SK-N-SH treated with all-trans-retinoic acid at 6 μM for 48 hours (cell line): ENCODE measurements around the gene HRK.
A peak's percentile ranks its signal among the peaks of the same experiment; 100 is the strongest.

Source experiments
- ATAC-seq: fragments of 200-7000 bp; cut with Tn5 transposase; 3 replicates; pipeline ENCODE4 v1.9.1; 2020; ENCODE audit warnings: mild to moderate bottlenecking, moderate library complexity
- BACH2 ChIP-seq: fragments of 250-450 bp; sonication (Bioruptor Pico); IDR thresholded peaks from 2 replicates; pipeline ENCODE4 v1.9.0; 2021; ENCODE audit warnings: mild to moderate bottlenecking, borderline replicate concordance
- CREB5 ChIP-seq: fragments of 250-450 bp; sonication (Bioruptor Pico); IDR thresholded peaks from 2 replicates; pipeline ENCODE4 v1.5.1; 2020; ENCODE audit warnings: low read depth, mild to moderate bottlenecking, moderate library complexity
- CSDC2 ChIP-seq: fragments of 250-450 bp; sonication (Bioruptor Pico); IDR thresholded peaks from 2 replicates; pipeline ENCODE4 v1.5.0; 2020; ENCODE audit warnings: mild to moderate bottlenecking, moderate library complexity
- CSRNP3 ChIP-seq: fragments of 250-450 bp; sonication (Bioruptor Pico); IDR thresholded peaks from 2 replicates; pipeline ENCODE4 v1.5.1; 2021; ENCODE audit warnings: mild to moderate bottlenecking, moderate library complexity
- ESRRG ChIP-seq: fragments of 250-450 bp; sonication (Bioruptor Pico); IDR thresholded peaks from 2 replicates; pipeline ENCODE4 v1.6.1; 2021; ENCODE audit warnings: mild to moderate bottlenecking
- GLIS3 ChIP-seq: fragments of 250-450 bp; sonication (Bioruptor Pico); IDR thresholded peaks from 2 replicates; pipeline ENCODE4 v1.5.0; 2020; ENCODE audit warnings: mild to moderate bottlenecking, moderate library complexity
- ISL1 ChIP-seq: fragments of 250-450 bp; sonication (Bioruptor Pico); IDR thresholded peaks from 2 replicates; pipeline ENCODE4 v2.1.2; 2022; ENCODE audit warnings: mild to moderate bottlenecking, moderate library complexity
- OSR1 ChIP-seq: fragments of 250-450 bp; sonication (Bioruptor Pico); IDR thresholded peaks from 2 replicates; pipeline ENCODE4 v1.8.0; 2022; ENCODE audit warnings: moderate library complexity, mild to moderate bottlenecking, inconsistent platforms
- PATZ1 ChIP-seq: fragments of 250-450 bp; sonication (Bioruptor Pico); IDR thresholded peaks from 2 replicates; pipeline ENCODE4 v1.8.0; 2020; ENCODE audit warnings: mild to moderate bottlenecking, moderate library complexity, borderline replicate concordance
- POU6F1 ChIP-seq: fragments of 250-450 bp; sonication (Bioruptor Pico); IDR thresholded peaks from 2 replicates; pipeline ENCODE4 v1.8.0; 2021; ENCODE audit warnings: low read depth, mild to moderate bottlenecking, moderate library complexity, borderline replicate concordance
- RARB ChIP-seq: fragments of 250-450 bp; sonication (Bioruptor Pico); IDR thresholded peaks from 2 replicates; pipeline ENCODE4 v1.8.0; 2021; ENCODE audit warnings: mild to moderate bottlenecking, moderate library complexity
- SNAI2 ChIP-seq: fragments of 250-450 bp; sonication (Bioruptor Pico); IDR thresholded peaks from 2 replicates; pipeline ENCODE4 v1.5.0; 2020; ENCODE audit warnings: mild to moderate bottlenecking, moderate library complexity
- TOX ChIP-seq: fragments of 250-450 bp; sonication (Bioruptor Pico); IDR thresholded peaks from 2 replicates; pipeline ENCODE4 v1.8.0; 2021; ENCODE audit warnings: mild to moderate bottlenecking, moderate library complexity, borderline replicate concordance
- TSHZ2 ChIP-seq: fragments of 250-450 bp; sonication (Bioruptor Pico); IDR thresholded peaks from 2 replicates; pipeline ENCODE4 v1.5.0; 2020; ENCODE audit warnings: mild to moderate bottlenecking, moderate library complexity
- ZFP3 ChIP-seq: fragments of 250-450 bp; sonication (Bioruptor Pico); IDR thresholded peaks from 2 replicates; pipeline ENCODE4 v1.5.0; 2020; ENCODE audit warnings: mild to moderate bottlenecking, moderate library complexity
- ZFP30 ChIP-seq: fragments of 450-650 bp; formaldehyde crosslinking; IDR thresholded peaks from 2 replicates; pipeline ENCODE4 v1.5.0; 2022; ENCODE audit warnings: mild to moderate bottlenecking, moderate library complexity
- ZNF565 ChIP-seq: fragments of 450-650 bp; formaldehyde crosslinking; conservative IDR thresholded peaks from 2 replicates; pipeline ENCODE4 v1.5.0; 2020; ENCODE audit warnings: low read depth, mild to moderate bottlenecking, moderate library complexity
- ZNF70 ChIP-seq: fragments of 450-650 bp; formaldehyde crosslinking; IDR thresholded peaks from 2 replicates; pipeline ENCODE4 v1.5.0; 2020; ENCODE audit warnings: mild to moderate bottlenecking, moderate library complexity
- ZNF8 ChIP-seq: fragments of 450-650 bp; formaldehyde crosslinking; IDR thresholded peaks from 2 replicates; pipeline ENCODE4 v1.5.0; 2020; ENCODE audit warnings: mild to moderate bottlenecking, moderate library complexity

The HRK gene

GRCh38 chr12:116876151-116876869 lies 4.9 kb downstream of the HRK start:
- TF ChIP-seq PATZ1 (CRISPR knock-in tag): no peak
- TF ChIP-seq ZFP30 (CRISPR knock-in tag): no peak
- TF ChIP-seq ISL1: no peak
- no peak for TF ChIP-seq ZNF70
- no peak for TF ChIP-seq CSDC2 (CRISPR knock-in tag)
- no peak for TF ChIP-seq ESRRG (CRISPR knock-in tag)
- TF ChIP-seq ZFP3 (CRISPR knock-in tag): no peak
- no peak for TF ChIP-seq POU6F1 (CRISPR knock-in tag)
- no peak for TF ChIP-seq ZNF8
- TF ChIP-seq TSHZ2: no peak
- no peak for TF ChIP-seq TOX (CRISPR knock-in tag)
- TF ChIP-seq RARB (CRISPR knock-in tag): no peak
- TF ChIP-seq BACH2 (CRISPR knock-in tag): no peak
- TF ChIP-seq OSR1 (CRISPR knock-in tag): no peak
- TF ChIP-seq GLIS3 (CRISPR knock-in tag): no peak
- TF ChIP-seq ZNF565: no peak
- TF ChIP-seq CREB5 (CRISPR knock-in tag): no peak
- no peak for TF ChIP-seq CSRNP3
- no peak for ATAC-seq

GRCh38 chr12:116874324-116874995 lies 6.8 kb downstream of the HRK start:
- no peak for ATAC-seq
- no peak for TF ChIP-seq SNAI2
- no peak for TF ChIP-seq ESRRG (CRISPR knock-in tag)
- TF ChIP-seq RARB (CRISPR knock-in tag): no peak
- TF ChIP-seq ISL1: no peak
- TF ChIP-seq PATZ1 (CRISPR knock-in tag): no peak
- TF ChIP-seq ZNF565: peak; percentile 93
- no peak for TF ChIP-seq TSHZ2
